Activated CD8-positive, alpha-beta memory T cell treated with anti-CD3 and anti-CD28 coated beads, Interleukin-2, amount 50 U/mL, for 24 hours (primary cell): ENCODE results near the gene ENPP5.

ENCODE experiments used
- DNase-seq: peaks from one replicate; pipeline ENCODE4 v3.0.0-alpha.2; 2020; ENCODE audit errors: extremely low read depth

Gene ENPP5, protein sequence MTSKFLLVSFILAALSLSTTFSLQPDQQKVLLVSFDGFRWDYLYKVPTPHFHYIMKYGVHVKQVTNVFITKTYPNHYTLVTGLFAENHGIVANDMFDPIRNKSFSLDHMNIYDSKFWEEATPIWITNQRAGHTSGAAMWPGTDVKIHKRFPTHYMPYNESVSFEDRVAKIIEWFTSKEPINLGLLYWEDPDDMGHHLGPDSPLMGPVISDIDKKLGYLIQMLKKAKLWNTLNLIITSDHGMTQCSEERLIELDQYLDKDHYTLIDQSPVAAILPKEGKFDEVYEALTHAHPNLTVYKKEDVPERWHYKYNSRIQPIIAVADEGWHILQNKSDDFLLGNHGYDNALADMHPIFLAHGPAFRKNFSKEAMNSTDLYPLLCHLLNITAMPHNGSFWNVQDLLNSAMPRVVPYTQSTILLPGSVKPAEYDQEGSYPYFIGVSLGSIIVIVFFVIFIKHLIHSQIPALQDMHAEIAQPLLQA

DNA sequence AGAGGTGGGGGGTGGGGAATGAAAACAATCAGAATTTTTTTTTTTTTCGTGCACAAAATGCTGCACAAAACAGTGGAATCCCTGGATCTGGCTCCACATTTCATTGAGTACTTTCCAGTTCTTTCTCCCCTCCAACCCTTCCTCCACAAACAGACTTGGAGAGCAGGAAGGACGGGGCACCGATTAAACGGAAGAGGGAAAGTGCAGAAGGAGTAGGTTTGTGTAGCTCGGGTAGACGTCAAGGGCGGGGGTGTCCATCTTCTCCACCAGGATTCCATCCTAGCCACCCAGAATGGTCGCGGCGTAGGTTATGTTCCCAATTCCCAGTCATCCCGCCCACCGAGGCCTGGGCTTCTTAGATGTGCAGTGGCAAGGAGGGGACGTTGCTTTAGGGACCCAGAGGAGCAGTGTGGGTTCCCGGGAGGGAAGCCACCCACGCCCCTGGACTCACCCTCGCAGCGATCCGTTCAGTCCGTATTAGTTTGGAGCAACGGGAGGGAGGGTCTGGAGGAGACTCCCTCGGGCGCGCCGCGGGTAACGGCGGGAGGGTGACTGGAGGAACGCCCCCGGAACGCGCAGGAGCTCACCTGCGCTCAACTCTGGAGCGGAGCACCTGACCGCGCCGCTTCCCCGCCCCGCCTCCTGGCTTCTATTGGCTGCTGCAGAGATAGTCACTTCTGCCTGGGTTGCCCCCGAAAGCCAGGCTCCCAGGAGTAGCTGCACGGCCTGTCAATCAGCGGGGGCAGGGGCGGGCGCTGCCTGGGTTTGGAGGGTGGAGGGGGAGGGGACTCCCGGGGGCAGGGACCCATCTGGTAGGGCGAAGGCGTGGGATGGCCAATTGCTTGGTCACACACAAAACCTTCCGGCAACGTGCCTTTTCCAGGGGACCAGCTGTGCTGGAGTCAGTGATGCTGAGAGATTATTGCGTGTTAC, at the start of gene ENPP5:
Gene ENPP5, minus strand, starts transcription at position 624 of the 933 bp plus-strand sequence. CDS start 2,718 bp downstream, outside the sequence.
- DNase-seq: peak; percentile 38

DNA sequence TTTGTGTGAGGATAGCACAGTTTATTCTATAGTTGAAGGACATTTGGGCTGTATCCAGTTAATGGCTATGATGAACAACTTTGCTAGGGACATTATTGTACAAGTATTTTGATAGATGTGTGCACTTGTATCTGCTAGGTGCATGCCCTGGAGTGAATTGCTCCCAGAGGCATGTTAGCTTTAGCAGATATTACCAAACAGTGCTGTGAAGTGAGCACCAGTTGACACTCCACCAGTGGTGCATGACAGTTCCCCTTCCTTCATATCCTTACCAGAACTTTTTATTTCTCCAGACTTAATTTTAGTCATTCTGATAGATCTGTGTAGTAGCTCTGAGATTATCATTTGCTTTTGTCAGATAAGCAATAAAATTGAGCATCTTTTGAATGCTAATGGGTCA, 48.9 kb upstream of the ENPP5 start:
- no peak for DNase-seq

DNA sequence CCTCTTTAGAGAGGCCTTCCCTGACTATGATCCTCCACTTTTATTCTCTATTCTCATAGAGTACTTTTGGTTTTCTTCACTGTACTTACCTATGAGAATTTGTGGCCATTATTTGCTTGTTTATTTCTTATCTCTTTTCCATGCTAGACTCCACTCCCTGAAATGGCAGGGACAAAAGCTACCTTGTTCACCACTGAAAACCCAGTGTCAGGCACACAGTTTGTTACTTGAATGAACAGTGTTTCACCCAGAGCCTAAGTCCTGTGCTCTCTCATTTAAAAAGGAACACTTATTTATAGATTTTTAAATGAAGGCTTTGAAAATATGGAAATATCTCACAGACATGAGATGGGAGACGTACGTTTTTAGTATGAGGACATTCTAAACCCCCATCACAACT, 47.7 kb upstream of the ENPP5 start:
- no peak for DNase-seq

DNA sequence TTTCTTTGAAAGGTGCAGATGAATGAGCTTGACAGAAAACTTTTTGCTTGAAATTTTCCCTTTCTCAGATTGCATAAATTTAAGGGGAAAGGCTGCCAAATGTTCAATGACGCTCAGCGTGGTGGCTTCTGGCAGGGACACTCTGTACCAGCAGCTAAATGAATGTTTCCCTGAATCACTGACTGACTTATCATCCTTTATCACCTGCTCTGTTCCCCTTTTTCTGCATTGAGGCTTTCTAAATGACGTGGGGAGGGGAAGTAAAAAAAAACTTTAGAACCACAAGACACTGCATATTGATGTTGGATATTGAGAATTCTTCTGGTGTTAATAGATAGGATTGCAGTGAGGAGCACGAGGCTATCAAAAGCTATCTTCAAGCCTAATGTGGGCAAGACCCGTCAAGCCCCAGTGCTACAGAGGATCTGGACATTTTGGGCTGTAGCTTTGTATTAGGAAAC, 46.9 kb upstream of the ENPP5 start:
- DNase-seq: no peak

DNA sequence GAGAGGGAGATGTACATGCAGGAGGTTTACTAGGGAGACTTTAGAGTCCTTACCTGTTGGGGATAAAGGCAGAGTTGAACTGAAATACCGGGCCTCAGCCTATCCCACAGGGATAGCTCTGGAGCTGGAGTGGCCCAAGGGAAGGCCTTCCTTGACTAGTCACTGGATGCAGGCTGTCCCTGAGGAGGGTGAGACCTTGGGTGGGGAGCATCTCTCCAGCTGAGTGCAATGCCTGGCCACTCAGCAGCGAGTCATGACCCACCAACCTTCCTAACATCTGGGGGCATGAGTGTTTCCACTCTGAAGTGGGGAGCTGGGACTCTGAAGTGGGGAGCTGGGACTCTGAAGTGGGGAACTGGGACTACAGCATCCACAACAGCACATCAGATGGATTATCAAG, 46.1 kb upstream of the ENPP5 start:
- DNase-seq: no peak

DNA sequence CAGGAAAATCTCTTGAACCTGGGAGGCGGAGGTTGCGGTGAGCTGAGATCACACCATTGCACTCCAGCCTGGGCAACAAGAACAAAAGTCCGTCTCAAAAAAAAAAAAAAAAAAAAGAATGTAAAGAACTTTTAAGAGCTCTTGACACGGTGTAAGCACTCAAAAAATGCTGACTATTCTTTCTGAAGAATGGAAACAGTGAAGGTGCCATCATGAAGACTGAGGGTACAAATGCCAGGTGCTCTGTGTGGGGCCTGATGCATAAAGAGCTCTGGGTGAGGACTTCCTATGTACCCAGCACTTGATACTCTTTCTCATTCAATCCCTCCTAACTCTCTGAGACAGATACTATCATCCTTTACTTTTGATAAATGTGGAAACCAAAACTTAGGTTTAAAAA, 45.0 kb upstream of the ENPP5 start:
- DNase-seq: no peak

DNA sequence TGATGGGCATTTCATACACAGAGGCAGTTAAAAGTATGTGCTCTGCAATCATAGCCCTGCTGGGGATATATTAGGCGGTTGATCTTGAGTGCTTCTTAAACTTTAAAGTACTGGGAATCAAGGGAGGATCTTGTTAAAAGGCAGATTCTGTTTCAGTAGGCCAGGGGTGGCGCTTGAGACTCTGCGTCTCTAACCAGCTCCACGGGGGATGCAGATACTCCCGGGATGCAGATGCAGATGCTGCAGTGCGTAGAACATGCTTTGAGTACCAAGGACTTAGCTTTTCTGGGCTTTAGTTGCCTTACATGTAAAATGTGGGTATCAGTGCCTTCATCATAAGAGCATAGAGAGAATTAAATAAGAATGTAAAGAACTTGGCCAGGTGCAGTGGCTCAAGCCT, 44.4 kb upstream of the ENPP5 start:
- no peak for DNase-seq

DNA sequence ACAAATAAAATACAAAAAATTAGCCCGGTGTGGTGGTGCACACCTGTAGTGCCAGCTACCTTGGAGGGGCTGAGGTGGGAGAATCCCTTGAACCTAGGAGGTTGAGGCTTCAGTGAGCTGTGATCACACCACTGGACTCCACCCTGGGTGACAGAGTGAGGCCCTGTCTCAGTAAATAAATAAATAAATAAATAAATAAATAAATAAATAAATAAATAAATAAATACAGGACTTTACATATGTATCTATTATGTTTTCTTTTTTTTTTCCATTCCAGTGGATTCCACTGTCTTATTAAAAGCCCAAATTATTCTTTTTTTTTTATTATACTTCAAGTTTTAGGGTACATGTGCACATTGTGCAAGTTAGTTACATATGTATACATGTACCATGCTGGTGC, 41.1 kb upstream of the ENPP5 start:
- no peak for DNase-seq

DNA sequence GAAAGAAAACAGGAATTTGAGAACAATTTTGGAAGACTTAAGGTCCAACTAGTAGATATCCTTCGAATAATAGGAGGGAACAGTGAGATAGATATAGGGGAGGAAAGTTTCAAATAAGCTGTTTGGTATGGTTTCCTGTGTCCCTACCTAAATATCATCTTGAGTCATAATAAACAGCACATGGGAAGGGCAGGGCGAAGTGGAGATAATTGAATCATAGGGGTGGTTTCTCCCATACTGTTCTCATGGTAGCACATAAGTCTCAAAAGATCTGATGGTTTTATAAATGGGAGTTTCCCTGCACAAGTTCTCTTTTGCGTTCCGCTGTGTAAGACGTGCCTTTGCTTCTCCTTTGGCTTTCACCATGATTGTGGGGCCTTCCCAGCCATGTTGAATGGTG, 39.5 kb upstream of the ENPP5 start:
- DNase-seq: no peak

DNA sequence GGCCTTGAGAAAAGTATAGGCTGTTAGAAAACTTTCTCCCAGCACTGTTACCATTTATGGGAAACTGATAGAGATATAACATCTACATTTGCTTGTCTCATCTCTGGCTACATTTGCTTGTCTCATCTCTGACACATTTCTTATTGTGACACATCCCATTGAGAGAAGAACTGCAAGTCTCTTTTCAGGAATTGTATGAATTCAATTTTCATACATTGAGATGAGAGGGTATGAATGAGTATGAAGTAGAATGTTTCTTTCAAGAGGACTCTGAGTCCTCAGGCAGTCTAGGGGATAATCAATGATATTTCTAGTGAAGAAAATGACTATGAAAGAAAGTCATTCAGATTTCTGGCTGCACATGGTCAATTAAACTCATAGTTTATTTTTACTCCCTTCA, 37.5 kb upstream of the ENPP5 start:
- DNase-seq: no peak

DNA sequence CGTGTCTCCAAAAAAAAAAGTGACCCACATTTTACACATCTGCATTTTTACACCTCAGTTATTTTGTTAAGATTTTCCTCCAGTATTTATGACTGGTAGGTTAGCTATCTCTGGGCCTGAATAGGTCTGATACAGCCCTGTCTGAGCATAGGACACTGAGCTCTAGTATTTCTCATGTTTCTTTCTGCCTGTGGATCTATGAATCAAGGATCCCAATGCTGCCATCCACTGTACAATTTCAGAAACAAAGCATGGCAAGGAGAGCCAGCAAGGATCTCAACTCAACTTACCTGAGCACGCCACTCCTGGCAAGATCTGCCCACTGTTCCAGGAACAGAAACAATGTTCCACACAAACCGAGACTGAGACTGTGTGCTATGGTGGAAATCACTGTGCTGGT, 36.4 kb upstream of the ENPP5 start:
- DNase-seq: no peak

DNA sequence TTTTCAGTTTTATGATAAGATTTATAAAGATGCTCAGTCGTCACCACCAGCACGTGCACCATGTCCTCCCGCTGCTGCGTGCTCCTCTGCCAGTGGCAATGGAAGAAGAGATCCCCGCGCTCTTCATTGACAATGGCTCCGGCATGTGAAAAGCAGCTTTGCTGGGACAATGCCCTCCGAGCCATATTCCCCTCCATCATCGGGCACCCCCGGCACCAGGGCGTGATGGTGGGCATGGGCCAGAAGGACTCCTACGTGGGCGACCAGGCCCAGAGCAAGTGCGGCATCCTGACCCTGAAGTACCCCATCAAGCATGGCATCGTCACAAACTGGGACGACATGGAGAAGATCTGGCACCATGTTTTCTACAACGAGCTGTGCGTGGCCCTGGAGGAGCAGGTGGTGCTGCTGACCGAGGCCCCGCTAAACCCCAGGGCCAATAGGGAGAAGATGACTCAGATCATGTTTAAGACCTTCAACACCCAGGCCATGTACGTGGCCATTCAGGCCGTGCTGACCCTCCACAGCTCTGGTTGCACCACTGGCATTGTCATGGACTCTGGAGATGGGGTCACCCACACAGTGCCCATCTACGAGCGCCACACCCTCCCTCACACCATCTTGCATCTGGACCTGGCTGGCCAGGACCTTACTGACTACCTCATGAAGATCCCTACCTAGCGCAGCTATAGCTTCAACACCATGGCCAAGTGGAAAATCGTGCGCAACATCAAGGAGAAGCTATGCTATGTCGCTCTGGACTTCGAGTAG, 34.3 kb upstream of the ENPP5 start:
- DNase-seq: no peak

DNA sequence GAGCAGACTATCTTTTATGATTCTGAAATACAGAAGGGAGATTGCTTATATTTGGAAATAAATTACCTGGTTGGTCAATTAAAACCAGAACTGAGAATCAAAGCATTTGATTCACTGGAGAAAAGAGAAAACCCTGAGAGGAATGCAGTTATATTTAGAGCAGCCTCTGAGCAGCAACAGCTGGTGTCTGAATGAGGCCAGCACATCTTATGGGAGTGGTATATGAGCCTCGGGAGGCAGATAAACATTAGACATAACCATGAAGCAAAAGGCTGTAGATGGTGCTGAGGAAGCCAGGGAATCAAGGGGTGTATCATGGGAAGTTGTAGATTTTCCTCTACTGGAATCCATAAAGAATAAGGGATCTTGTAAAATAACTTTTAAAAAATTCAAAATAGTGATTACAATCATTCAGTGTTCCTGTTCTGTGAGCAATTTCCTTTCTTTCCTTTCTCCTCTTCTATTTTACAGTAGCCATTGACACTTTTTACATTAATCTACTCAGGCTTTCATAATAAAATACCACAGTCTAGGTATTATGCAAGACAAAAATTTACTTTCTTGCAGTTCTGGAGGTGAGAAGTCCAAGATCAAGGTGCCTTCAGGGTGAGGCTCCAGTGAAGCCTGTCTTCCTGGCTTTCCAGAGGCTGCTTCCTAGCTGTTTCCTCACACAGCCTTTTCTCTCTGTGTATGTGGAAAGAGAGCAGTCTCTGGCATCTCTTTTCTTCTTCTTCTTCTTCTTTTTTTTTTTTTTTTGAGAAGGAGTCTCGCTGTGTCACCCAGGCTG, 32.8 kb upstream of the ENPP5 start:
- no peak for DNase-seq

DNA sequence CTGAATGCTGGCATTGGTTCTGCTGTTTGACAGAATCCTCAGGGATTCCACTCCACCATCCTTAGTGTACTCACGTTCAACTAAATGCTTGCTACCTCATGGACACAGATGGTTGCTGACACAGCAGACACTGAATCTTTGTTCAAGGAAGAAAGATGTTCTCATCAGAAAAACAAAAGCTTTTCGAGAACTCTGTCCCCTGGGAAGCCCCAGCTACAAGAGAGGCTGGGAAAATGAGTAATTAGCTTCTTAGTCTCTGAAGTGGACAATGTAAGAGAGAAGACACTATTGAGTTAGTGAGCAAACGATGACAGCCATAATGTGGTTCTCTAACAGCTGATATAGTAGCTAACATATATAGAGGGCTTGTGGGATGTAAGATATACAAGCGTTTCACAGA, 30.9 kb upstream of the ENPP5 start:
- DNase-seq: no peak

DNA sequence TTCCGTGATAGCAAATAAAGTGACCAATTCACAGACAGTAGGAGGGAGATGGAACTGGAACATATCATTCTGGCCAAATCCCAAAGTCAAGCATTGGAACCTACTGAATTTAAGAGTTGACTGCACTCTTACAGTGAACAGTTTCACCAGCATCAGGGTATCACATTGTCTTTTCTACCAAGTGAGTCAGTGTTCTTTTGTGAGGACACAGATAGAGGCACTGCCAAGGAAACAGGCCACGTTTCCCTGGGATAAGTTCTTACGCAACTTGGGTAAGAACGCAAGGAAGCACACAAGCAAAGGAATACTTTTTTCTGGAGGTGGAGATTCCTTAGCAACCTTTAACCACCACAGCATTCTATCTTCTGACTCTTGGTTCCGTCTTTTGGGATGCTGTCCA, 28.6 kb upstream of the ENPP5 start:
- no peak for DNase-seq

DNA sequence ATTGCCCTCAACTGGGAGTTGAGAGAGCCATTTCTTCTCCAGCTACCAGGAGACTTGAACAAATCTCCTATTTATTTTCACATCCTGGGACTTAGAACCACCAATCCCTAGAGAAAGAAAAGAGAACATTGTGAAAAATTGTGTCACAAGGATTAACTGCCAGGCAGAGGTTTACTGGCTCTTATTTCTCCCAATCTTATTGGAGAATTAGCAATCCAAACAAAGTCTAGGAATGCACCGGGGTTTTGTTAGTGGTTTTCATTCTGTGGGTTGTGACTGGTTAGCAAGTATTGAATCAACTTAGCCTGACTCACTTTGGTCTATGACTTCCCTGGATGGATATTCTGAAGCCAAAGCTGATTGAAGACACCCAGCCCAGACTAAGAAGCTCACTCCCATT, 21.2 kb upstream of the ENPP5 start:
- no peak for DNase-seq

DNA sequence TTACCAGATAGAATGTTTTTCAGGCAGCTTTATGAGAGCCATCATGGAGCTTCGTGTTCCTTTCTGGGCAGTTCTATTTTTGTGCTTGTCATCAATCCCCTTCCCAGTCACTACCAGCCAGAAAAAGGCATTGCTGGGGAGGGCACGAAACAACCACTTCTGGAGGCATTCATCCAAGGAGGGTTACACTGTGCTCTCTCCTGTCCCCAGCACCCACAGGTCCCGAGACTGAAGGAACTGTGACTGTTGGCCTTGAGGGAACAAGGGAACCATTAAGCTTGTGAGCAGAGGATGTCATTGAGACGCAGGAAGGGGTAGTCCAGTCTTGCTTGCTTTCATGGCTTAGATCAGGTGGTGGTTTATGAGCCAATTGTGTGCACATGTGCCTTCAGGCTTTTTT, 20.1 kb upstream of the ENPP5 start:
- no peak for DNase-seq

DNA sequence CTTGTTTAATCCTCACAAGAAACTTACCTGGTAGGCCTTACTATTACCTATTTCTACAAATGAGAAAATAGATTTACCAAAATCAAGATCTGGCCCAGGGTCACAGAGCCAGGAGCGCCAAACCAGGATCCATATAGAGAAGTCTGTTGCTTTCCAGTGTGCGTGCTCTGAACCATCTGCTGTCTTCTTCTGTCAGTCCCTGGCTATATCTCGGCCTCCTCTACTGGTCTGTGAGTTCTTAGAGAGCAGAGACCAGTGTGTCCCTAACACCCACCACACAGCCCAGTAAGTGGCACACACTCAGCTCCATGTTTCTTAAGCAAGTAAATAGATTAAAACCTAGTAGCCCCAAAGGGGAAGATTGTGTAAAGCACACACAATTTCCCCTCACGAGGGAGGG, 18.9 kb upstream of the ENPP5 start:
- no peak for DNase-seq

DNA sequence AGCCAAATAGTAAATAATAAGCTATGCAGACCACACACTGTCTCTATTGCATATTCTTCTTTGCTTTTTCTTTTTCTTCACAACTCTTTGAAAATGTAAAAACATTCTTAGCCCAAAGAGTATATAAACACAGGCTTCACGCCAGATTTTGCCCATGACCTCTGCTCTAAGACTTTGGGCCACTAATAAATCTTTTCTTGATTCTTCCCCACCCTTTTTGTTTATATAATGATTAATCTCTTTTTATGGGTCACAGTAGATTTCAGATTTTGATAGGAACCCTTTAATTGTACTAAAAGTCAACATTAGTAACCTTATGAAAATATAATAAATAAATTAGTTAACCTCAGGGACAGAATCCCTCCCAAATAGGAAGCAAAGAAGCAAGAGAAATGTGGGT, 15.8 kb upstream of the ENPP5 start:
- DNase-seq: no peak

DNA sequence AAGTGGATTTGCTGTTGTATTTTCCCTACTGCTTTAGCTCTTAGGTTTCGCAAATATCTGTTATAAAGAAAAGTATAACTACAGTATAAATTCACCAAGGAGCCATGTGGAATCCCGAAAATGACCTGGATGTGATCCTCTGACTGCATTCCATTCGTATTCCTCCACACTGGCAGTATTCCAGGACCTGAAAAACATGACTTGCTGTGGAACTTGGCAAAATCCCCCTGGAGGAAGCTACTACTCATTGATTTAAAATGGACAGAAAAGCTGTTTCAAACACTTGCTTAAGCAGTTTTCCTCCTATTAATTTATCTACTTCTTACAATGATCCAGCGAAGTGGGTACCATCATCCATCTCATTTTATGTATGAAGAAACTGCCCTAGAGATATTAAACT, 13.3 kb upstream of the ENPP5 start:
- DNase-seq: no peak

DNA sequence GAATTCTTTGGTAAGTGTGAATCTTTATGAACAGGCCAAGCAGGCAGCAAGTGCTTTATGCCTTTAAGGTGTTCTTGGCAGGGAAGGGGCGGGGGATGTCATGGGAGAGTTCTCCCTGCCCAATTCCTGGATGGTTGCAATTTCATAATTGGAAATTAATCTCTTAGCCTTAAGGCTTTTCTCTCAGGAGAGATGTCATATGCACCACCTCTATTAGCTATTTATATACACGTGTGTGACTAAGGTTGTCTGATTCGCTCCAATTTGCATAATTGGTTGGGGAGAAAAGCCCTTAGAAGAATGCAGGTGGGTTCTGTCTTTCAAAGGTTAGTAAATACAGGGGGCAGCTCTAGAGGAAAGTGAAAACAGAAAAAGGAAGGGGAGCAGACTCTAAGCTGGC, 5.2 kb upstream of the ENPP5 start:
- no peak for DNase-seq
